K562 (cell line): Measurements from ENCODE around the gene PLEK2. TPM values are rescaled to one million over a fixed set of nuclear protein-coding genes. Genes with fewer than 3 reads are reported as not detected.
A peak's percentile ranks its signal among the peaks of the same experiment; 100 is the strongest.

Experiments
- ATAC-seq: fragments of 200-7000 bp; cut with Tn5 transposase; 3 replicates; pipeline ENCODE4 v1.9.1; 2020; ENCODE audit warnings: moderate library complexity
- BruUV-seq: library from RNA; stranded (reverse); fragments of 400-500 nt; replicated peaks from 2 replicates; lab custom pipeline; 2021; lab: Mats Ljungman, UMichigan
- CTCF ChIA-PET: fragments of 300-600 bp; formaldehyde crosslinking; extraction: SDS; loops from one replicate; lab custom pipeline; 2021; ENCODE audit warnings: low intra/inter-chr PET ratio; lab: Yijun Ruan, JAX
- POLR2A ChIA-PET: fragments of 300-600, 350-650 bp; sonication (Branson Sonifier 250); formaldehyde crosslinking; extraction: SDS; loops from one replicate; lab custom pipeline; 2021; ENCODE audit warnings: antibody characterized with exemption, inconsistent platforms; lab: Yijun Ruan, JAX
- DNase-seq, 4 experiments: peaks; one replicate each; pipeline versions ENCODE4 v3.0.0 to v3.0.0-alpha.2; 2011 to 2018; ENCODE audit warnings: low spot score in 3 of 4, mixed read lengths in 3 of 4; ENCODE audit errors: extremely low read depth in 1 of 4
- FAIRE-seq: peaks from 2 replicates; lab custom pipeline; 2011; peaks lifted over from hg19 to GRCh38; lab: Jason Lieb, UNC
- H2AFZ ChIP-seq: 2 replicates; pipeline ENCODE4 v1.6.0; 2011; ENCODE audit warnings: low read depth, low read length, control low read depth, inconsistent platforms
- H3K27ac ChIP-seq: fragments of 200-600 bp; 3 replicates; pipeline ENCODE4 v1.8.0; 2011; ENCODE audit warnings: low read depth, mild to moderate bottlenecking, control low read depth, inconsistent platforms, low read length, moderate library complexity, mixed read lengths; ENCODE audit errors: extremely low read depth
- H3K27me3 ChIP-seq, 2 experiments: fragments of 300-600 bp in 1 of 2; 2 replicates in 1 of 2; 3 replicates in 1 of 2; pipeline versions ENCODE4 v1.6.0 to v1.8.0; 2011; ENCODE audit warnings: inconsistent platforms in 2 of 2, low read length in 2 of 2, mild to moderate bottlenecking in 1 of 2, mixed read lengths in 1 of 2, moderate library complexity in 1 of 2; ENCODE audit not compliant: control insufficient read depth in 2 of 2, insufficient read depth in 2 of 2
- H3K36me3 ChIP-seq: fragments of 300-600 bp; 3 replicates; pipeline ENCODE4 v1.8.0; 2011; ENCODE audit warnings: mild to moderate bottlenecking, low read length, inconsistent platforms; ENCODE audit not compliant: control insufficient read depth, insufficient read depth
- H3K4me1 ChIP-seq, 2 experiments: fragments of 200-600 bp in 1 of 2; replicated peaks in 1 of 2; 2 replicates in 1 of 2; 3 replicates in 1 of 2; pipeline versions ENCODE4 v1.5.1 to v1.8.0; 2011; ENCODE audit warnings: inconsistent platforms in 2 of 2, low read length in 2 of 2, mild to moderate bottlenecking in 1 of 2, mixed read lengths in 1 of 2, moderate library complexity in 1 of 2; ENCODE audit not compliant: control insufficient read depth in 2 of 2, insufficient read depth in 2 of 2
- H3K4me2 ChIP-seq: 2 replicates; pipeline ENCODE4 v1.6.1; 2011; ENCODE audit warnings: low read length, control low read depth, inconsistent platforms, mixed read lengths; ENCODE audit not compliant: insufficient read depth
- H3K4me3 ChIP-seq: fragments of 200-600 bp; sonication (generic), shearing (Covaris generic); 2 replicates; pipeline ENCODE4 v1.5.1; 2016; ENCODE audit warnings: control low read depth, inconsistent platforms
- H3K79me2 ChIP-seq: fragments of 200-600 bp; 3 replicates; pipeline ENCODE4 v1.8.0; 2011; ENCODE audit warnings: low read length, inconsistent platforms; ENCODE audit not compliant: control insufficient read depth, insufficient read depth
- H3K9ac ChIP-seq, 2 experiments: 2 replicates each; pipeline versions ENCODE4 v1.6.0 to v1.6.1; 2011; ENCODE audit warnings: low read depth in 2 of 2, low read length in 2 of 2, control low read depth in 1 of 2, inconsistent platforms in 1 of 2, mild to moderate bottlenecking in 1 of 2, mixed read lengths in 1 of 2; ENCODE audit not compliant: insufficient read depth in 1 of 2
- H3K9me1 ChIP-seq: one replicate; pipeline ENCODE4 v1.6.0; 2011; ENCODE audit warnings: inconsistent platforms, mild to moderate bottlenecking, low read length, moderate library complexity; ENCODE audit not compliant: control insufficient read depth, insufficient read depth
- H3K9me3 ChIP-seq: replicated peaks from 2 replicates; pipeline ENCODE4 v1.5.1; 2011; ENCODE audit warnings: low read depth, low read length, inconsistent platforms; ENCODE audit not compliant: control insufficient read depth, insufficient read depth
- H4K20me1 ChIP-seq: replicated peaks from 2 replicates; pipeline ENCODE4 v1.6.1; 2011; ENCODE audit warnings: low read length, inconsistent platforms, mixed read lengths; ENCODE audit not compliant: control insufficient read depth, insufficient read depth
- BRF1 ChIP-seq: IDR thresholded peaks from 3 replicates; pipeline ENCODE4 v1.6.1; 2011; ENCODE audit warnings: borderline replicate concordance, mild to moderate bottlenecking; ENCODE audit not compliant: insufficient read length; ENCODE audit errors: extremely low read depth
- FOXA3 ChIP-seq, 2 experiments: fragments of 450-650 bp in 1 of 2; sonication (generic) in 1 of 2; formaldehyde crosslinking; IDR thresholded peaks in 1 of 2; conservative IDR thresholded peaks in 1 of 2; 2 replicates each; pipeline versions ENCODE4 v1.4.0 to v1.8.0; 2020 to 2022; ENCODE audit warnings: mild to moderate bottlenecking in 2 of 2, missing genetic modification reagents in 1 of 2
- HOMEZ ChIP-seq: fragments of 250-450 bp; sonication (Bioruptor Pico); IDR thresholded peaks from 2 replicates; pipeline ENCODE4 v1.4.0; 2020; ENCODE audit warnings: mild to moderate bottlenecking, moderate library complexity
- KAT7 ChIP-seq: sonication (generic); formaldehyde crosslinking; IDR thresholded peaks from 2 replicates; pipeline ENCODE4 v1.8.0; 2022; ENCODE audit warnings: missing genetic modification reagents, mild to moderate bottlenecking, borderline replicate concordance
- MAZ ChIP-seq, 2 experiments: fragments of 450-650 bp in 1 of 2; sonication (generic) in 1 of 2; formaldehyde crosslinking; IDR thresholded peaks in 1 of 2; conservative IDR thresholded peaks in 1 of 2; 2 replicates each; pipeline versions ENCODE4 v1.4.0 to v1.5.0; 2020; ENCODE audit warnings: mild to moderate bottlenecking in 1 of 2, missing genetic modification reagents in 1 of 2
- PCBP1 ChIP-seq: fragments of 200-400 bp; formaldehyde crosslinking; IDR thresholded peaks from 2 replicates; pipeline ENCODE4 v1.6.1; 2018; ENCODE audit warnings: mild to moderate bottlenecking, low read depth, low read length; ENCODE audit not compliant: poor library complexity, severe bottlenecking
- PHB ChIP-seq: fragments of 250-450 bp; sonication (Bioruptor Pico); IDR thresholded peaks from 2 replicates; pipeline ENCODE4 v1.5.0; 2021
- RBBP5 ChIP-seq: fragments of 200-600 bp; sonication (generic); IDR thresholded peaks from 2 replicates; pipeline ENCODE4 v1.6.1; 2012; ENCODE audit warnings: borderline replicate concordance, mild to moderate bottlenecking, low read length, control low read depth, inconsistent platforms; ENCODE audit not compliant: insufficient read depth, poor library complexity, severe bottlenecking
- TCF3 ChIP-seq: sonication (generic); formaldehyde crosslinking; IDR thresholded peaks from 2 replicates; pipeline ENCODE4 v1.4.0; 2020; ENCODE audit warnings: mild to moderate bottlenecking, missing genetic modification reagents
- TEAD1 ChIP-seq, 2 experiments: fragments of 450-650 bp in 1 of 2; sonication (generic) in 1 of 2; formaldehyde crosslinking; IDR thresholded peaks; 2 replicates each; pipeline versions ENCODE4 v1.4.0 to v1.8.0; 2020 to 2022; ENCODE audit warnings: mild to moderate bottlenecking in 2 of 2, missing genetic modification reagents in 1 of 2
- ZBTB49 ChIP-seq: sonication (generic); formaldehyde crosslinking; IDR thresholded peaks from 2 replicates; pipeline ENCODE4 v1.8.0; 2022; ENCODE audit warnings: missing genetic modification reagents, mild to moderate bottlenecking, borderline replicate concordance
- ZEB2 ChIP-seq: fragments of 450-650 bp; IDR thresholded peaks from 2 replicates; pipeline ENCODE4 v1.6.1; 2016
- ZNF280B ChIP-seq: fragments of 250-450 bp; sonication (Bioruptor Pico); IDR thresholded peaks from 2 replicates; pipeline ENCODE4 v1.5.1; 2021; ENCODE audit warnings: mild to moderate bottlenecking
- ZNF311 ChIP-seq: fragments of 250-450 bp; sonication (Bioruptor Pico); IDR thresholded peaks from 2 replicates; pipeline ENCODE4 v1.4.0; 2020; ENCODE audit warnings: mild to moderate bottlenecking, moderate library complexity
- WGBS: fragments of 100-300 bp; shearing (Covaris generic); methylation state at CpG from one replicate; pipeline ENCODE4 v1.1.6; 2016; ENCODE audit warnings: low coverage, mixed read lengths; ENCODE audit not compliant: insufficient coverage; ENCODE audit errors: missing lambda C conversion rate; 5-methylcytosine and 5-hydroxymethylcytosine counted together
- in situ Hi-C: fragments of 300-500 bp; cut with MboI; formaldehyde crosslinking; loops from 4 replicates; pipeline ENCODE4 v1.15.0; 2018; ENCODE audit warnings: inconsistent platforms, mixed read lengths
- intact Hi-C: fragments of 100-400 bp; cut with micrococcal nuclease; formaldehyde crosslinking; loops from 2 replicates; pipeline ENCODE4 v1.14.2; 2022
- polyA plus RNA-seq, 8 experiments: library from polyadenylated mRNA; depleted of rRNA in 4 of 8; stranded (reverse) in 5 of 8; unstranded in 3 of 8; fragments of >200 nt; fragmentation: Nextera tagmentation in 2 of 8; fragmentation: Illumina TruSeq in 1 of 8; extraction: Ambion mirVana in 2 of 8; extraction: Trizol in 1 of 8; gene quantifications; 2 replicates each; pipeline versions ENCODE4 v1.2.1 to v1.2.3, GENCODE V29; 2011 to 2014; ENCODE audit warnings: inconsistent platforms in 1 of 8, missing spikeins in 1 of 8
- total RNA-seq, 7 experiments: library from RNA; depleted of rRNA in 6 of 7; stranded (reverse); fragments of >200 nt in 6 of 7; fragmentation: Illumina TruSeq in 2 of 7; extraction: Trizol in 2 of 7; gene quantifications; 2 replicates each; pipeline versions ENCODE4 v1.2.1 to v1.2.3, GENCODE V29; 2011 to 2021; ENCODE audit warnings: low replicate concordance in 1 of 7

PLEK2 gene
- total and polyA plus RNA-seq, 9 of the 15 experiments (the other 6 are each of a cell fraction or from before 2014, with no cell fraction given), result not detected

GRCh38 chr14:67418401-67419191 lies 6.6 kb upstream of the PLEK2 start:
- FAIRE-seq (peak; percentile 90), DNase-seq (peak; percentile 74 to 85 (median 78)), ATAC-seq (peak; percentile 85)
- BruUV-seq, result no TSS peak
- peaks cover 41 to 65% of the 10 kb centered on the region in 2 experiments for H3K4me1 ChIP-seq
- H3K4me3 ChIP-seq, result peak overlapping the region; percentile 18; the same call in 1 of the 2 replicates
- peak overlapping the region; percentile 83 for H3K4me2 ChIP-seq
- peak overlapping the region; percentile 78 for H2AFZ ChIP-seq
- no peaks in the 10 kb centered on the region for H3K9me1 ChIP-seq
- no peaks in the 10 kb centered on the region for H3K36me3 ChIP-seq
- H3K27me3 ChIP-seq, result no peaks in the 10 kb centered on the region
- in situ Hi-C loops, result no loop called here
- peak overlapping the region; percentile 49 to 73; a peak in 3 of 4 replicates for H3K9ac ChIP-seq
- H3K9me3 ChIP-seq, result 0 out of 2 replicates have a peak, but pooled peaks cover 2% of the 10 kb centered on the region
- WGBS, result 0% methylated on average over 8 of the region's 11 CpGs
- CTCF ChIA-PET, result no interaction called here
- H3K27ac ChIP-seq, result peak overlapping the region; percentile 98
- no peaks in the 10 kb centered on the region for H4K20me1 ChIP-seq
- intact Hi-C loops, result no loop called here
- POLR2A ChIA-PET, result interaction anchor here (0.6 to 0.7 kb wide), 3 partner anchors 45 to 299 kb away, joined by 3 to 5 read pairs (median 3); no protein-coding TSS in a partner anchor
- no peaks in the 10 kb centered on the region for H3K79me2 ChIP-seq
- no peak for TF ChIP-seq BRF1
- no peak for TF ChIP-seq RBBP5
- TF ChIP-seq TEAD1 (CRISPR knock-in tag; IDR thresholded peaks at IDR 0.05), result no peak
- TF ChIP-seq TCF3 (CRISPR knock-in tag), result peak; percentile 94
- TF ChIP-seq PHB (CRISPR knock-in tag), result no peak
- no peak for TF ChIP-seq PCBP1
- TF ChIP-seq FOXA3 (CRISPR knock-in tag; conservative IDR thresholded peaks at IDR 0.05 in 1 of 2, IDR thresholded peaks at IDR 0.05 in 1 of 2), result no peak
- peak; percentile 80 for TF ChIP-seq ZEB2
- no peak for TF ChIP-seq ZNF280B (CRISPR knock-in tag)
- peak in 1 of 2 experiments; percentile 46; a peak in 1 of 4 replicates for TF ChIP-seq MAZ (CRISPR knock-in tag; conservative IDR thresholded peaks at IDR 0.05 in 1 of 2, IDR thresholded peaks at IDR 0.05 in 1 of 2)
- TF ChIP-seq HOMEZ (CRISPR knock-in tag), result no peak
- no peak for TF ChIP-seq ZBTB49
- TF ChIP-seq KAT7, result no peak
- no peak for TF ChIP-seq ZNF311
